GM13977 (cell line): ENCODE results near the gene ME1.
"Not testable (repeated sequence)": the region's sequence is repeated elsewhere in the genome, so short reads cannot be mapped to it uniquely, and the experiment has no call there.

Experiments used
- DNase-seq: peaks from one replicate; pipeline ENCODE4 v3.0.0; 2012; ENCODE audit warnings: low spot score
- CTCF ChIP-seq: IDR thresholded peaks from 2 replicates; pipeline ENCODE4 v1.5.1; 2012; ENCODE audit warnings: mild to moderate bottlenecking, control low read depth; ENCODE audit not compliant: insufficient read depth; ENCODE audit errors: extremely low read depth, missing control alignments
- in situ Hi-C: fragments of 300-500 bp; cut with MboI; formaldehyde crosslinking; loops from one replicate; pipeline ENCODE4 v1.12.0; 2022; ENCODE audit warnings: low sequenced_read_pairs, low pct_unique_long_range_greater_than_20kb, mixed read lengths, inconsistent platforms; ENCODE audit not compliant: unreplicated experiment

Gene ME1

GRCh38 chr6:83462524-83462923 is 31.7 kb upstream of the ME1 start:
- DNase-seq: no peak
- in situ Hi-C loops: no loop called here
- no peak for TF ChIP-seq CTCF

GRCh38 chr6:83461438-83461837 is 30.6 kb upstream of the ME1 start:
- no peak for TF ChIP-seq CTCF
- DNase-seq: no peak
- in situ Hi-C loops: no loop called here

DNA sequence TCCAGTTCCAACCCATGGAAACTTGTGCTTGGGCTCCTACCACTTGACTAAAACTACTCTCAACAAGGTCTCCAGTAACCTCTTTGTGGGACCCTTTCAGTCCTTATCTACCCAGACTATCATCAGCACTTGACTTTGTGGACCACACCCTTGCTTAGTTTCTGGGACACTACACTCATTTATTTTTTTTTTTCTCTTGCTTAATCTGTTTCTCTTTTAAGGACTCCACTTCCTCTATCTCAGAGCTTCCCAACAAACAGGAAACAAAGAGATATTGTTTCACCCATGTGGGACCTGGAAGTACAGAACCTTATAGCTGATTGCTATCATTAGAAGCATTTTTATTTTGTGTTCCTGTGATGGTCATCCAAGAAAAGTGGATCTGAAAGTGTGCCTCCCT is 28.8 kb upstream of the ME1 start:
- in situ Hi-C loops: no loop called here
- DNase-seq: no peak
- no peak for TF ChIP-seq CTCF

GRCh38 chr6:83450015-83450414 is 19.2 kb upstream of the ME1 start:
- in situ Hi-C loops, DNase-seq: not testable (repeated sequence)

DNA sequence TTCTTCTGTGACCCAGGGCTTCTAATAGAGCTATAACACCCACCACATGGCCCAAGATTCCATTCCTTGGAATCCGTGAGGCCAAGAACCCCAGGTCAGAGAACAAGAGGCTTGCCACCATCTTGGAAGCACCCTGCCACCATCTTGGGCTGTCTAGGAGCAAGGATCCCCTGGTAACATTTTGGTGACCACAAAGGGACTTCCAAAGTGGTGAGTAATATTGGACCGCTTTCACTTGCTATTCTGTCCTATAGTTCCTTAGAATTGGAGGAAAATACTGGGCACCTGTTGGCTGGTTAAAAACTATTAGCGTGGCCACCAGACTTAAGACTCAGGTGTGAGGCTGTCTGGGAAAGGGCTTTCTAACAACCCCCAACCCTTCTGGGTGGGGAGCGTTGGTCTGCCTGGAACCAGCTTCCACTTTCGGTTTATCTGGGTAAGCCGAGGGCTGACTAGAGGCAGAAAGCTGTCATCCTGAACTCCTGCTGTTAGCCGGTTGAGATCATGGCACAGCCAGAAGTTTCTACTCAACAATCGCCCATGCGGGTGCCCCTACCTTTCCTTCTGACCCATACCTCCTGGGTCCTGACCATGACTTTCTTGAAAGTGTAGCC is 13.3 kb upstream of the ME1 start:
- DNase-seq, in situ Hi-C loops: not testable (repeated sequence)

DNA sequence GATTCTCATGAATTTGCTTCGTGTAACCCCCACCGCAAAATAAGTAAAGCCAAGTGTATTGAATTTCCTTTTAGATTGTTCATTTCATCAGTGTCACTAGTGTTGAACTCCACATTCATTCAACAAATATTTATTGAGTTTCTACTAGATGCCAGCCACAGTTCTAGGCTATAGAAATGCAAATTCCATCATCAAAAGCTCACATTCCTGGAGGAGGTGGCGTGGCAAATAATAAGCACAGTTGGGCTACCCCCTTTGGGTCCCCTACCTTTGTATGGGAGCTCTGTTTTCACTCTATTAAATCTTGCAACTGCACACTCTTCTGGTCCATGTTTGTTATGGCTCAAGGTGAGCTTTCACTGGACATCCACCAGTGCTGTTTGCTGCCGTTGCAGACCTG is 12.7 kb upstream of the ME1 start:
- no peak for TF ChIP-seq CTCF
- DNase-seq: no peak
- in situ Hi-C loops: no loop called here

DNA sequence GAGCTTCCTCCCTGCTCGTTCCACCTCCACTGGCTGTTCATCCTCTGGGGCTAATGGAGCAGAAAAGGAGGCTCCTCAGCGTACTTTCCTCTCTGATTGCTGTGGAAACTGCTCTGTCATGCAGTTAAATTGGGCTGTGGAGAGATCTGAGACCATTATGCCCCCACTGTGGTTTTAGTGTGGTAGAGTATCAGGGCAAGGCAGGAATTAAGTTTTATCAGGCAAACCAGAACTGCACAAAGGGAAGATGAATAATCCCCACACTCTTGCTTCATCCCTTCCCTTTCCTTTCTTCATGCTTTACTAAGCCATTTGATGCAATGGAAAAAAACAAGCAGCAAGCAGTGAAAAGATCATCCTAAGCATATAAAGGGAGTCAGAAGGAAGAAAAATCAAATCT is 11.9 kb upstream of the ME1 start:
- in situ Hi-C loops: no loop called here
- no peak for TF ChIP-seq CTCF
- DNase-seq: no peak

DNA sequence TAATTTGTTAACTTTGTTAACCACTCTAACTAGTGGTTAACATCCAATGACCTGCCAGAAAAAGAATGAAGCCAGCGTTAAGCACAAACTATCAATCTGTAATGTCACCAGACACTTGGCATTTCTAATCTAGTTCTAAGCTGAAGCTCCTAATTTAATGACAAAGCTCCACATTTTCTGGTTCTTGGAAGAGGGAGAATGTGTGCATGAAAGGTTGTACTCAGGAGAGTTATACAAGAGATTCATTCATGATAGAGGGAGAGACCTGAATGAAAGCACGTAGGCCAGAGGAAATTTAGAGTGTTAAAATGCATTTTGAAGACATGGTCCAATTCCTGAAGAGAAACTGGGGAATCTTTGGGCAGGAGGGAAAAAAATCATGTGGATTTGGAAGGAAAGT is 8.3 kb upstream of the ME1 start:
- in situ Hi-C loops: no loop called here
- TF ChIP-seq CTCF: no peak

More for the DNA sequence above, 8.3 kb upstream of the ME1 start:
- DNase-seq: no peak
